ENCODE results near the gene SFPQ. TPM values are rescaled to one million over a fixed set of nuclear protein-coding genes. Genes with fewer than 3 reads are reported as not detected.
A peak's percentile ranks its signal among the peaks of the same experiment; 100 is the strongest.
"Not testable (repeated sequence)": the region's sequence is repeated elsewhere in the genome, so short reads cannot be mapped to it uniquely, and the experiment has no call there.

Gene SFPQ, protein sequence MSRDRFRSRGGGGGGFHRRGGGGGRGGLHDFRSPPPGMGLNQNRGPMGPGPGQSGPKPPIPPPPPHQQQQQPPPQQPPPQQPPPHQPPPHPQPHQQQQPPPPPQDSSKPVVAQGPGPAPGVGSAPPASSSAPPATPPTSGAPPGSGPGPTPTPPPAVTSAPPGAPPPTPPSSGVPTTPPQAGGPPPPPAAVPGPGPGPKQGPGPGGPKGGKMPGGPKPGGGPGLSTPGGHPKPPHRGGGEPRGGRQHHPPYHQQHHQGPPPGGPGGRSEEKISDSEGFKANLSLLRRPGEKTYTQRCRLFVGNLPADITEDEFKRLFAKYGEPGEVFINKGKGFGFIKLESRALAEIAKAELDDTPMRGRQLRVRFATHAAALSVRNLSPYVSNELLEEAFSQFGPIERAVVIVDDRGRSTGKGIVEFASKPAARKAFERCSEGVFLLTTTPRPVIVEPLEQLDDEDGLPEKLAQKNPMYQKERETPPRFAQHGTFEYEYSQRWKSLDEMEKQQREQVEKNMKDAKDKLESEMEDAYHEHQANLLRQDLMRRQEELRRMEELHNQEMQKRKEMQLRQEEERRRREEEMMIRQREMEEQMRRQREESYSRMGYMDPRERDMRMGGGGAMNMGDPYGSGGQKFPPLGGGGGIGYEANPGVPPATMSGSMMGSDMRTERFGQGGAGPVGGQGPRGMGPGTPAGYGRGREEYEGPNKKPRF
- 163 and 187 TPM in 2 replicates for total RNA-seq

DNA sequence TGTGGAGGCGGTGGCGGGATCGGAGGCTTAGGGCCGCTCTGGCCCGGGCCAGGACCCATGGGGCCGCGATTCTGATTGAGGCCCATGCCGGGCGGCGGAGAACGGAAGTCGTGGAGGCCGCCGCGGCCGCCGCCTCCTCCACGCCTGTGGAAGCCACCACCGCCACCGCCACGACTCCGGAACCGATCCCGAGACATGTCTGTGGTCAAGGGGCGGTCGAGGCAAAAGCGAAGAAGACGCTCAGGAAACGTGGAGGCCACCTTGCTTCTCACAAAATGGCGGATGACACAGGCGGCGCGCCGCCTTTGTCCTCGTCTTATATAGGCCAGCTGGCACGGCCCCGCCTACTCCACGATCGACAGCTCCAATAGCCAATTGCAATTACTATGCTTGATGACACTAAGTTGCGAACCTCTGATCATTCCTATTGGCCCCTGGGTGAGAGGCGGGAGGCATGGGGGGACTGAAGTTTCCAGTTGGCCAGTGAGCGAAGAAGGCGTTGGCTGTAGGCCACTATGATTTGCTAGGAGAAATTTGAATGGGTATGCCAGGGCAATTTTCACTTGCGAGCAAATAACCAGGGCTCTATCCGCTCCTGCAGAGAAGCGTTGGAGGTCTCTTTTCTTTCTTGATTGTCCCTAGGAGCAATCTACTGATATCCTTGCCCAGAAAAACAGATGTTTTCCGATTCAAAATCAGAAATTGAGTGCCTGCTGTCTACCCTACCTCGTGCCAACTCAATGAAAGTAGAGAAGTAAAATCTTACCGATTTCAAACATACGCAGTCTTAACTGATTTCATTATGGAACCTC, at the start of gene SFPQ:
TSS of gene SFPQ (minus strand) at position 293 of the 812 bp plus-strand sequence. CDS start at position 197, 96 bp downstream.
- H3K4me3 ChIP-seq (ENCODE audit: insufficient read depth, low read length): peak within 1 kb of the TSS; percentile 97
- peaks cover 49% of the 10 kb centered on the region for H3K79me2 ChIP-seq (ENCODE audit: insufficient read depth, low read length)
- peaks cover 35% of the 10 kb centered on the region for H3K36me3 ChIP-seq (ENCODE audit: insufficient read depth, low read length)
- H2AFZ ChIP-seq (ENCODE audit: low read length): peak within 1 kb of the TSS; percentile 88
- peak within 1 kb of the TSS; percentile 91 for H3K27ac ChIP-seq (ENCODE audit: low read depth, low read length)
- TF ChIP-seq, protein P1, sequence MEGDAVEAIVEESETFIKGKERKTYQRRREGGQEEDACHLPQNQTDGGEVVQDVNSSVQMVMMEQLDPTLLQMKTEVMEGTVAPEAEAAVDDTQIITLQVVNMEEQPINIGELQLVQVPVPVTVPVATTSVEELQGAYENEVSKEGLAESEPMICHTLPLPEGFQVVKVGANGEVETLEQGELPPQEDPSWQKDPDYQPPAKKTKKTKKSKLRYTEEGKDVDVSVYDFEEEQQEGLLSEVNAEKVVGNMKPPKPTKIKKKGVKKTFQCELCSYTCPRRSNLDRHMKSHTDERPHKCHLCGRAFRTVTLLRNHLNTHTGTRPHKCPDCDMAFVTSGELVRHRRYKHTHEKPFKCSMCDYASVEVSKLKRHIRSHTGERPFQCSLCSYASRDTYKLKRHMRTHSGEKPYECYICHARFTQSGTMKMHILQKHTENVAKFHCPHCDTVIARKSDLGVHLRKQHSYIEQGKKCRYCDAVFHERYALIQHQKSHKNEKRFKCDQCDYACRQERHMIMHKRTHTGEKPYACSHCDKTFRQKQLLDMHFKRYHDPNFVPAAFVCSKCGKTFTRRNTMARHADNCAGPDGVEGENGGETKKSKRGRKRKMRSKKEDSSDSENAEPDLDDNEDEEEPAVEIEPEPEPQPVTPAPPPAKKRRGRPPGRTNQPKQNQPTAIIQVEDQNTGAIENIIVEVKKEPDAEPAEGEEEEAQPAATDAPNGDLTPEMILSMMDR (IDR thresholded peaks at IDR 0.05; ENCODE audit: extremely low read depth, low read depth, low read length): no peak
- peak; percentile 100 for DNase-seq (ENCODE audit: insufficient read length, low spot score, missing footprints)
- H3K4me1 ChIP-seq (ENCODE audit: insufficient read depth, low read length): peaks cover 37% of the 10 kb centered on the region
- H4K20me1 ChIP-seq (ENCODE audit: insufficient read depth, low read length): peaks cover 38% of the 10 kb centered on the region
- no peaks in the 10 kb centered on the region for H3K9me3 ChIP-seq (ENCODE audit: low read depth, low read length)
- H3K27me3 ChIP-seq (ENCODE audit: insufficient read depth, low read length): no peaks in the 10 kb centered on the region
- peak within 1 kb of the TSS; percentile 96 for H3K4me2 ChIP-seq (ENCODE audit: insufficient read depth, low read length)

DNA sequence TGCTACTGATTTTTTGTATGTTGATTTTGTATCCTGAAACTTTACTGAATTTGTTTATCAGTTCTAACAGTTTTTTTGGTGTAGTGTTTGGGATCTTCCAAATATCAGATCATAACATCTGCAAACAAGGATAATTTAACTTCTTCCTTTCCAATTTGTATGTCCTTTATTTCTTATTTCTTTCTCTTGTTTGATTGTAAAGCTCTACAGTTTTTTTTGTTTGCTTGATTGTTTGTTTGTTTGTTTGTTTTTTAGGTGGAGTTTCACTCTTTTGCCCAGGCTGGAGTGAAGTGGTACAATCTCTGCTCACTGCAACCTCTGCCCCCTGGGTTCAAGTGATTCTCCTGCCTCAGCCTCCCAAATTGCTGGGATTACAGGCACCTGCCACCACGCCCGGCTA, 43.8 kb upstream of the SFPQ start:
- not testable (repeated sequence) for DNase-seq (ENCODE audit: insufficient read length, low spot score, missing footprints); H3K4me1 ChIP-seq (ENCODE audit: insufficient read depth, low read length); H3K27me3 ChIP-seq (ENCODE audit: insufficient read depth, low read length); H4K20me1 ChIP-seq (ENCODE audit: insufficient read depth, low read length); H3K4me3 ChIP-seq (ENCODE audit: insufficient read depth, low read length); H3K4me2 ChIP-seq (ENCODE audit: insufficient read depth, low read length); H3K9me3 ChIP-seq (ENCODE audit: low read depth, low read length); H3K27ac ChIP-seq (ENCODE audit: low read depth, low read length); H3K36me3 ChIP-seq (ENCODE audit: insufficient read depth, low read length); H2AFZ ChIP-seq (ENCODE audit: low read length); H3K79me2 ChIP-seq (ENCODE audit: insufficient read depth, low read length)

DNA sequence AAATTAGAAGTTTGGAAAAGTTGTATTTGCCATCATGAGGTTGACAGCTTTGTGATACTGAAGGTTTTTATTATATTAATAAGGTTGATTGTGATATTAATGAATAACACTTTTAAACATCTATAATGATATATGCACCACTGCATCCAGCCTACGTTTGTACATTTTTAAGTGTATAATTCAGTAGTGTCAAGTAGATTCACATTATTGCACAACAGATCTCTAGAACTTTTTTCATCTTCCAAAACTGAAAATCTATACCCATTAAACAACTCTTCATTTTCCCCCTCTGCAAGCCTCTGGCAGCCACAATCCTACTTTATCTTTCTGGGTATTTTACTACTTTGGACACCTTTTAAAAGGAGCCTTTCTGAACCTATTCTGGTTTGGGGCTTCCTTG, 38.3 kb upstream of the SFPQ start:
- no peaks in the 10 kb centered on the region for H3K27me3 ChIP-seq (ENCODE audit: insufficient read depth, low read length)
- H3K9me3 ChIP-seq (ENCODE audit: low read depth, low read length): no peaks in the 10 kb centered on the region
- no peaks in the 10 kb centered on the region for H3K79me2 ChIP-seq (ENCODE audit: insufficient read depth, low read length)
- H3K36me3 ChIP-seq (ENCODE audit: insufficient read depth, low read length): no peaks in the 10 kb centered on the region
- H3K4me3 ChIP-seq (ENCODE audit: insufficient read depth, low read length): no peak overlapping the region
- DNase-seq (ENCODE audit: insufficient read length, low spot score, missing footprints): no peak
- no peak overlapping the region for H3K27ac ChIP-seq (ENCODE audit: low read depth, low read length)
- TF ChIP-seq, protein P1 (IDR thresholded peaks at IDR 0.05; ENCODE audit: extremely low read depth, low read depth, low read length): no peak
- no peak overlapping the region for H2AFZ ChIP-seq (ENCODE audit: low read length)
- H3K4me2 ChIP-seq (ENCODE audit: insufficient read depth, low read length): no peak overlapping the region
- H3K4me1 ChIP-seq (ENCODE audit: insufficient read depth, low read length): no peaks in the 10 kb centered on the region
- H4K20me1 ChIP-seq (ENCODE audit: insufficient read depth, low read length): no peaks in the 10 kb centered on the region

DNA sequence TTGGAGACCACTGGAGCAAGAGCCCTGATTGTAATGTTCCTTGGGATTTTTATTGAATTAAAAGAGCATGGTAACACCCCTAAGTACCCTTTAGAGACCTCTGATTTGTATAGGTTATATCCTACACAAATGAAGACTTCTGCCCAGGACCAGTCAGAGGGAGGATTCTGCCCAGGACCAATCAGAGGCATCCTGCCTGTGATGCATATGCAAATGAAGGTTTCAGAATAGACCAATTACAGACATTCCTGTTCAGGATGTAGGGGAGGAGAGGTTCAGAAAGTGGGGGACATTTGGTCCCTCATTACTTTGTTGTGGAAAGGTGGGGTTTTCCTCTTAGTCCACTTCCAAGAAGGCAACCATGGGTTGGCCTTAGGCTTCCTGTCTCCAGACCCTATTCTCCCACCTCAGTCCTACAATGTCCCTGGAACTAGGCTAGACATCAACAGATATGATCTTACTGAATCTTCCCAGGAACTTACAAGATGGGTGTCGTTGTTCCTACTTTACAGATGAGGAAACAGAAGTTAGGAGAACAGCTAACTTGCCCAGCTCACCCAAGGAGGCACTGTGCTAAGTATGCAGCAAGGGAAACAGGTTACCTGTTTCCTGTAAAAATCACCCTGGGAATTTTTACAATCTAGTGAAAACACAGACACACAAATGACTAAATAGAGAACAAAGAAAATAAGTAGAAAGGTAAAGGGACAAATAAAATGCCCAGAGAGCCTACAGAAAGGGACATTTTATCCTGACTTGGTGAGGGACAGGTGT, 36.8 kb upstream of the SFPQ start:
- H2AFZ ChIP-seq (ENCODE audit: low read length): no peak overlapping the region
- H3K4me1 ChIP-seq (ENCODE audit: insufficient read depth, low read length): no peaks in the 10 kb centered on the region
- no peaks in the 10 kb centered on the region for H3K79me2 ChIP-seq (ENCODE audit: insufficient read depth, low read length)
- DNase-seq (ENCODE audit: insufficient read length, low spot score, missing footprints): peak; percentile 54
- no peaks in the 10 kb centered on the region for H3K36me3 ChIP-seq (ENCODE audit: insufficient read depth, low read length)
- no peak overlapping the region for H3K4me3 ChIP-seq (ENCODE audit: insufficient read depth, low read length)
- no peaks in the 10 kb centered on the region for H3K9me3 ChIP-seq (ENCODE audit: low read depth, low read length)
- no peaks in the 10 kb centered on the region for H4K20me1 ChIP-seq (ENCODE audit: insufficient read depth, low read length)
- no peak overlapping the region for H3K27ac ChIP-seq (ENCODE audit: low read depth, low read length)
- TF ChIP-seq, protein P1 (IDR thresholded peaks at IDR 0.05; ENCODE audit: extremely low read depth, low read depth, low read length): no peak
- H3K27me3 ChIP-seq (ENCODE audit: insufficient read depth, low read length): no peaks in the 10 kb centered on the region
- H3K4me2 ChIP-seq (ENCODE audit: insufficient read depth, low read length): no peak overlapping the region

Measured in osteoblast (primary cell).